Heart left ventricle (tissue), 13 donors: ENCODE measurements around the gene CHAF1B.
"Not testable (repeated sequence)": the region's sequence is repeated elsewhere in the genome, so short reads cannot be mapped to it uniquely, and the experiment has no call there.

ENCODE experiments used
- CTCF ChIP-seq, 12 donors: fragments of 200-600 bp; sonication (generic) in 4 of 12; IDR thresholded peaks; one replicate each; pipeline versions ENCODE4 v1.5.0 to v1.8.0; 2018 to 2022; ENCODE audit warnings: antibody characterized with exemption in 12 of 12, mild to moderate bottlenecking in 5 of 12
- POLR2A ChIP-seq, 2 donors: fragments of 450-650 bp; IDR thresholded peaks; one replicate each; pipeline ENCODE4 v1.6.1; 2017; ENCODE audit warnings: antibody characterized with exemption in 2 of 2, mild to moderate bottlenecking in 2 of 2, moderate library complexity in 2 of 2
- donor health status: ischemic (EF 13 %, LVEDD 7.1; RV severe dilation, severe dysfunction).
- donor health status: DM: no; HTN: yes; CAD: no.
- donor health status: DM: no; HTN: no; CAD: no.
- donor health status: ischemic (EF 25% LVEDD 6.9; RV normal size, moderate dysfunction).
- donor health status: ischemic (EF 25% LVEDD 5.7; RV mildly dilated, moderate dysfunction).
- donor health status: ischemic (EF 35%, LVEDD 5.7; RV mildly dilated, moderate dysfunction).
- donor health status: nonischemic (EF 11% LVEDD 7.7; RV severe dilation, severe dysfunction).
- donor health status: DM: yes; HTN: yes; CAD: no.
- donor health status: PGD.
- donor health status: ischemic (EF 29% LVEDD 5.4; RV normal size, mild dysfunction).
- donor health status: nonischemic (EF 23%, LVEDD 6.1; RV moderate dilation, normal function).

DNA sequence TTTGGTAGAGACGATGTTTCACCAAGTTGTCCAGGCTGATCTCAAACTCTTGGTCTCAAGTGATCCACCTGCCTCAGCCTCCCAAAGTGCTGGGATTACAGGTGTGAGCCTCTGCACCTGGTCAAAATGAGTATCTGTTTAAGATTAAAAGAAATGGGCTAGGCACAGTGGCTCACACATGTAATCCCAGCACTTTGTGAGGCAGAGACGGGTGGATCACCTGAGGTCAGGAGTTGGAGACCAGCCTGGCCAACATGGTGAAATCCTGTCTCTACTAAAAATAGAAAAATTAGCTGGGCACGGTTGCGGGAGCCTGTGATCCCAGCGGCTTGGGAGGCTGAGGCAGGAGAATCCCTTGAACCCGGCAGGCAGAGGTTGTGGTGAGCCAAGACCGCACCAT is 42.6 kb upstream of the CHAF1B start:
- not testable (repeated sequence) for TF ChIP-seq CTCF, POLR2A (IDR thresholded peaks at IDR 0.05)
